Measurements from ENCODE around the gene LRPAP1. TPM values are rescaled to one million over a fixed set of nuclear protein-coding genes. Genes with fewer than 3 reads are reported as not detected.

LRPAP1 gene
- total RNA-seq, 2 donors from 2014 or later, result 157 to 214 TPM

GRCh38 chr4:3473996-3474765, 58.0 kb downstream of the LRPAP1 start:
- no peaks in the 10 kb centered on the region for H3K27me3 ChIP-seq
- no peak overlapping the region for H3K9ac ChIP-seq (ENCODE audit: low read depth in 2 of 2, low read length in 2 of 2)
- H3K27ac ChIP-seq, result no peak overlapping the region
- no peaks in the 10 kb centered on the region for H3K36me3 ChIP-seq
- DNase-seq, result no peak
- H3K4me1 ChIP-seq, result no peaks in the 10 kb centered on the region
- no peak overlapping the region for H3K4me3 ChIP-seq
- TF ChIP-seq CTCF (IDR thresholded peaks at IDR 0.05), result no peak
- intact Hi-C loops (cut with DNase I), result no loop called here
- no peaks in the 10 kb centered on the region for H3K9me3 ChIP-seq

- no peak overlapping the region for H3K4me3 ChIP-seq
- no peak overlapping the region for H3K27ac ChIP-seq
- no peak overlapping the region for H3K9ac ChIP-seq (ENCODE audit: low read depth in 2 of 2, low read length in 2 of 2)
- no peaks in the 10 kb centered on the region for H3K9me3 ChIP-seq
- H3K4me1 ChIP-seq, result no peaks in the 10 kb centered on the region
- H3K36me3 ChIP-seq, result no peaks in the 10 kb centered on the region
- no peaks in the 10 kb centered on the region for H3K27me3 ChIP-seq
- intact Hi-C loops (cut with DNase I), result no loop called here
- DNase-seq, result no peak
- no peak for TF ChIP-seq CTCF (IDR thresholded peaks at IDR 0.05)
Observed at GRCh38 chr4:3473181-3473950, 58.9 kb downstream of the LRPAP1 start.

- intact Hi-C loops (cut with DNase I), result no loop called here
- H3K9me3 ChIP-seq, result no peaks in the 10 kb centered on the region
- no peaks in the 10 kb centered on the region for H3K4me1 ChIP-seq
- no peak overlapping the region for H3K4me3 ChIP-seq
- no peak for TF ChIP-seq CTCF (IDR thresholded peaks at IDR 0.05)
- H3K9ac ChIP-seq (ENCODE audit: low read depth in 2 of 2, low read length in 2 of 2), result no peak overlapping the region
- H3K27ac ChIP-seq, result no peak overlapping the region
- H3K36me3 ChIP-seq, result no peaks in the 10 kb centered on the region
- no peaks in the 10 kb centered on the region for H3K27me3 ChIP-seq
- no peak for DNase-seq
Observed at GRCh38 chr4:3472411-3473141, 59.6 kb downstream of the LRPAP1 start.

- H3K27ac ChIP-seq, result no peak overlapping the region
- H3K9me3 ChIP-seq, result no peaks in the 10 kb centered on the region
- no peaks in the 10 kb centered on the region for H3K27me3 ChIP-seq
- intact Hi-C loops (cut with DNase I), result no loop called here
- no peak for DNase-seq
- H3K4me1 ChIP-seq, result no peaks in the 10 kb centered on the region
- H3K4me3 ChIP-seq, result no peak overlapping the region
- no peaks in the 10 kb centered on the region for H3K36me3 ChIP-seq
- H3K9ac ChIP-seq (ENCODE audit: low read depth in 2 of 2, low read length in 2 of 2), result no peak overlapping the region
- no peak for TF ChIP-seq CTCF (IDR thresholded peaks at IDR 0.05)
Observed at GRCh38 chr4:3471886-3472285, 60.3 kb downstream of the LRPAP1 start.

GRCh38 chr4:3471098-3471760, 61.0 kb downstream of the LRPAP1 start:
- DNase-seq, result no peak
- Histone ChIP-seq H3K4me1 (no peaks in the 10 kb centered on the region), H3K4me3 (no peak overlapping the region), H3K9ac (ENCODE audit: low read depth in 2 of 2, low read length in 2 of 2) (no peak overlapping the region), H3K27ac (no peak overlapping the region), H3K36me3 (no peaks in the 10 kb centered on the region), H3K9me3 (no peaks in the 10 kb centered on the region), H3K27me3 (no peaks in the 10 kb centered on the region)
- no peak for TF ChIP-seq CTCF (IDR thresholded peaks at IDR 0.05)
- intact Hi-C loops (cut with DNase I), result no loop called here
